Colonic mucosa (tissue), 4 donors: ENCODE measurements around the gene MYDGF. TPM values are rescaled to one million over a fixed set of nuclear protein-coding genes. Genes with fewer than 3 reads are reported as not detected.

Experiments used
- DNase-seq: peaks from one replicate; pipeline ENCODE4 v3.0.0-alpha.2; 2020
- H3K27ac ChIP-seq: fragments of 200-600 bp; one replicate; pipeline ENCODE4 v1.8.0; 2021
- H3K27me3 ChIP-seq: fragments of 200-600 bp; one replicate; pipeline ENCODE4 v1.8.0; 2021
- H3K36me3 ChIP-seq: fragments of 200-600 bp; one replicate; pipeline ENCODE4 v1.8.0; 2021
- H3K4me1 ChIP-seq: fragments of 200-600 bp; one replicate; pipeline ENCODE4 v1.8.0; 2021; ENCODE audit warnings: mild to moderate bottlenecking
- H3K4me3 ChIP-seq: fragments of 200-600 bp; one replicate; pipeline ENCODE4 v1.8.0; 2021
- H3K9ac ChIP-seq, 2 donors: one replicate each; pipeline ENCODE4 v1.7.0; 2013; ENCODE audit warnings: control low read depth in 2 of 2, low read depth in 2 of 2, low read length in 2 of 2
- H3K9me3 ChIP-seq: fragments of 200-600 bp; one replicate; pipeline ENCODE4 v1.8.0; 2021
- intact Hi-C: fragments of 100-400 bp; cut with DNase I; formaldehyde crosslinking; loops from one replicate; pipeline ENCODE4 v1.14.1; 2022
- total RNA-seq, 2 donors: library from RNA; stranded (reverse); fragmentation: NEBNext Ultra II Directional in 1 of 2; extraction: Animal tissue kit (Norgen Biotek cat#: 25700) in 1 of 2; gene quantifications; one replicate each; pipeline ENCODE4 v1.2.1, GENCODE V29; 2021
- TF ChIP-seq, protein P1 (sequence below): fragments of 200-600 bp; IDR thresholded peaks from one replicate; pipeline ENCODE4 v1.8.0; 2022; ENCODE audit warnings: antibody characterized with exemption, mild to moderate bottlenecking
- donor health status: healthy.
- donor health status: DM: no; HTN: no; CAD: no.
- donor health status: DM: no; HTN: no; CAD: no.

The MYDGF gene
- total RNA-seq, 2 donors from 2014 or later = 108 to 182 TPM

DNA sequence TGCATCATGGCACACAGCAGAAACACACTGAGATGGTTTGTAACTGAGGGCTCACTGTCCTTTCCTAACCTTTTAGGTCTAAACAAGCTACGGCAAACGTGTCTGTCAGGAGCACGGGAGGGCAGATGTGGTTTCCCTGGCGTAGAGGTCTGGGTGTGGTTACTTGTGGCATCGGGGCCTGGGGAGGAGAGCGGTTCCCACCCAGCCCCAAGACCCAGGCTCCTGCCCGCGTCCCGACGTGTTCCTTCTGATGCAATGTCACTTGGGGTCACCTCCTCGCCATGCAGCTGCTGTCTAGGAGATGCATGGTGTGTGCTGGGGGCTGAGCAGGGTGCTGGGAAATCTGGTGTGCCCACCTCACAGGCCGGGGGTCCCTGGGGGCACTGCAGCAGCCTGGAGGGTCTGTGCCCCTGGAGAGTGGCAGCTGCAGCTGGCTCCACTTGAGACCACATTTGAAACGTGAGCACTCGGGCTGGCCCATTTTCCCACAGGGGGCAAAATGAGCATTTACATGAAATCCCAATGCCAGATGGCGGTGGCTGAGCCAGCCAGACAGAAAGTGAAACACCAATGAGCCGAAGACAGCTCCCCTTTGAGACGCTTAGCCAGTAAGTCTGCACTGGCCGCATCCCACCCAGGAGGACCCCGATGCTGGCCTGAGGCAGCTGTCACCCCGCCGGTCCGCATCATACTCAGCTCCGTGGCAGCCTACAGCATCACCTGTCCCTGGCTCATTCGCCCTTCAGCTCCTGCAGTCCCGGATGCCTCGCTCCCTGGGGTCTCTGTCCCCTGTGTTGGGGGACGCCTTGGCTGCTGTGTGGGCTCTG, 22.3 kb upstream of the MYDGF start:
- Histone ChIP-seq H3K27me3 (no peaks in the 10 kb centered on the region), H3K4me1 (no peaks in the 10 kb centered on the region), H3K27ac (no peak overlapping the region), H3K4me3 (no peak overlapping the region), H3K9ac (peak overlapping the region in 1 of 2 donors; percentile 5), H3K36me3 (peaks cover 27% of the 10 kb centered on the region), H3K9me3 (no peaks in the 10 kb centered on the region)
- no peak for DNase-seq
- TF ChIP-seq, protein P1, sequence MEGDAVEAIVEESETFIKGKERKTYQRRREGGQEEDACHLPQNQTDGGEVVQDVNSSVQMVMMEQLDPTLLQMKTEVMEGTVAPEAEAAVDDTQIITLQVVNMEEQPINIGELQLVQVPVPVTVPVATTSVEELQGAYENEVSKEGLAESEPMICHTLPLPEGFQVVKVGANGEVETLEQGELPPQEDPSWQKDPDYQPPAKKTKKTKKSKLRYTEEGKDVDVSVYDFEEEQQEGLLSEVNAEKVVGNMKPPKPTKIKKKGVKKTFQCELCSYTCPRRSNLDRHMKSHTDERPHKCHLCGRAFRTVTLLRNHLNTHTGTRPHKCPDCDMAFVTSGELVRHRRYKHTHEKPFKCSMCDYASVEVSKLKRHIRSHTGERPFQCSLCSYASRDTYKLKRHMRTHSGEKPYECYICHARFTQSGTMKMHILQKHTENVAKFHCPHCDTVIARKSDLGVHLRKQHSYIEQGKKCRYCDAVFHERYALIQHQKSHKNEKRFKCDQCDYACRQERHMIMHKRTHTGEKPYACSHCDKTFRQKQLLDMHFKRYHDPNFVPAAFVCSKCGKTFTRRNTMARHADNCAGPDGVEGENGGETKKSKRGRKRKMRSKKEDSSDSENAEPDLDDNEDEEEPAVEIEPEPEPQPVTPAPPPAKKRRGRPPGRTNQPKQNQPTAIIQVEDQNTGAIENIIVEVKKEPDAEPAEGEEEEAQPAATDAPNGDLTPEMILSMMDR = no peak
- intact Hi-C loops = no loop called here

- intact Hi-C loops = no loop called here
- DNase-seq = no peak
- H3K27ac ChIP-seq = no peak overlapping the region
- TF ChIP-seq, protein P1 = no peak
- no peaks in the 10 kb centered on the region for H3K4me1 ChIP-seq
- H3K4me3 ChIP-seq = no peak overlapping the region
- no peaks in the 10 kb centered on the region for H3K27me3 ChIP-seq
- no peak overlapping the region for H3K9ac ChIP-seq
- no peaks in the 10 kb centered on the region for H3K9me3 ChIP-seq
- H3K36me3 ChIP-seq = peaks cover 20% of the 10 kb centered on the region
These were observed 21.2 kb upstream of the MYDGF start for GRCh38 chr19:4691373-4691772.

- Histone ChIP-seq H3K9me3 (no peaks in the 10 kb centered on the region), H3K27me3 (no peaks in the 10 kb centered on the region), H3K4me1 (no peaks in the 10 kb centered on the region), H3K4me3 (no peak overlapping the region), H3K36me3 (peaks cover 18% of the 10 kb centered on the region), H3K27ac (no peak overlapping the region), H3K9ac (no peak overlapping the region)
- DNase-seq = no peak
- TF ChIP-seq, protein P1 = no peak
- intact Hi-C loops = no loop called here
These were observed 20.2 kb upstream of the MYDGF start for GRCh38 chr19:4690361-4690760.

DNA sequence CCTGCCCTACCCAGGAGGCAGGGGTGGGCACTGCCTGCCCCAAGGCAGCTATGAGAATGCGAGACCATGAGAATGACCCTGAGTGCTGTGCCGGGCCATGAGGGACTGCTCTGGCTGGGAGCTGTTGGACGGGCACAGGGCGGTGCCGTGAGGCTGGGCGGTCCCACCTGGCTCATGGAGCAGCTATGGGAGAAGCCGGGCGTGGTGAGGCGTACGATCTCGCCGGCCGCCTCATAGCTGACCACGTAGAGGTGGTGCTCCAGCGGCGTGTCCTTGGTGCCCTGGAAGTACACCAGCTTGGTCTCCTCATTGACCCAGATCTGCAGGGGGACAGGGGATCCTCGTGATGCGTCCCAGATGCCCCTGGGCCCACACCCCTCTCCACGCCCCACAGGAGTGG, 19.3 kb upstream of the MYDGF start:
- intact Hi-C loops = no loop called here
- H3K27ac ChIP-seq = no peak overlapping the region
- peaks cover 11% of the 10 kb centered on the region for H3K36me3 ChIP-seq
- H3K9me3 ChIP-seq = no peaks in the 10 kb centered on the region
- H3K27me3 ChIP-seq = no peaks in the 10 kb centered on the region
- no peaks in the 10 kb centered on the region for H3K4me1 ChIP-seq
- no peak overlapping the region for H3K9ac ChIP-seq
- H3K4me3 ChIP-seq = no peak overlapping the region
- TF ChIP-seq, protein P1 = no peak
- DNase-seq = no peak

- H3K27me3 ChIP-seq = no peaks in the 10 kb centered on the region
- intact Hi-C loops = no loop called here
- no peaks in the 10 kb centered on the region for H3K4me1 ChIP-seq
- no peak overlapping the region for H3K4me3 ChIP-seq
- no peak overlapping the region for H3K9ac ChIP-seq
- no peak for DNase-seq
- TF ChIP-seq, protein P1 = no peak
- H3K9me3 ChIP-seq = no peaks in the 10 kb centered on the region
- H3K27ac ChIP-seq = no peak overlapping the region
- H3K36me3 ChIP-seq = peaks cover 3% of the 10 kb centered on the region
These were observed 18.4 kb upstream of the MYDGF start for GRCh38 chr19:4688587-4688986.
